Gastrocnemius medialis (tissue), 4 donors: ENCODE data around the gene CDH23.

ENCODE experiments used
- CTCF ChIP-seq, 5 experiments: fragments of 450-650 bp in 3 of 5; fragments of 200-600 bp in 2 of 5; sonication (generic) in 2 of 5; IDR thresholded peaks in 4 of 5; conservative IDR thresholded peaks in 1 of 5; 1 replicate in 4 of 5; 2 replicates in 1 of 5; pipeline ENCODE4 v1.5.1; 2016 to 2019; ENCODE audit warnings: antibody characterized with exemption in 5 of 5, mild to moderate bottlenecking in 3 of 5, moderate library complexity in 3 of 5
- POLR2A ChIP-seq, 2 donors: fragments of 450-650 bp; IDR thresholded peaks; one replicate each; pipeline ENCODE4 v1.6.1; 2017; ENCODE audit warnings: antibody characterized with exemption in 2 of 2, mild to moderate bottlenecking in 2 of 2, moderate library complexity in 2 of 2

- TF ChIP-seq CTCF (IDR thresholded peaks at IDR 0.05 in 4 of 5, conservative IDR thresholded peaks at IDR 0.05 in 1 of 5) (no peak), POLR2A (IDR thresholded peaks at IDR 0.05) (no peak)
Measured at GRCh38 chr10:71854031-71854430, 457.3 kb downstream of the CDH23 start.
